HG03095 (cell line): ENCODE measurements around the gene DOK6.
"Not testable (repeated sequence)": the region's sequence is repeated elsewhere in the genome, so short reads cannot be mapped to it uniquely, and the experiment has no call there.

Experiments used
- ATAC-seq: cut with Tn5 transposase; IDR thresholded peaks from one replicate; pipeline ENCODE4 v1.9.1; 2021; ENCODE audit warnings: moderate library complexity; ENCODE audit not compliant: unreplicated experiment

The DOK6 gene

GRCh38 chr18:69617888-69618287 is 217.2 kb downstream of the DOK6 start:
- no peak for ATAC-seq

- no peak for ATAC-seq
Observed at GRCh38 chr18:69622184-69622583, 221.5 kb downstream of the DOK6 start.

GRCh38 chr18:69622961-69623360 is 222.3 kb downstream of the DOK6 start:
- no peak for ATAC-seq

GRCh38 chr18:69626171-69626570 is 225.5 kb downstream of the DOK6 start:
- ATAC-seq = no peak

- ATAC-seq = no peak
Observed at GRCh38 chr18:69626643-69627242, 226.1 kb downstream of the DOK6 start.

GRCh38 chr18:69628774-69629359 is 228.2 kb downstream of the DOK6 start:
- ATAC-seq = no peak

GRCh38 chr18:69631281-69631680 is 230.6 kb downstream of the DOK6 start:
- ATAC-seq = no peak

GRCh38 chr18:69635482-69635881 is 234.8 kb downstream of the DOK6 start:
- ATAC-seq = no peak

GRCh38 chr18:69636529-69637301 is 236.0 kb downstream of the DOK6 start:
- ATAC-seq = no peak

GRCh38 chr18:69638056-69638455 is 237.4 kb downstream of the DOK6 start:
- ATAC-seq = no peak

GRCh38 chr18:69647702-69648101 is 247.0 kb downstream of the DOK6 start:
- no peak for ATAC-seq

- no peak for ATAC-seq
Observed at GRCh38 chr18:69648486-69648885, 247.8 kb downstream of the DOK6 start.

- ATAC-seq = no peak
Observed at GRCh38 chr18:69649684-69650083, 249.0 kb downstream of the DOK6 start.

- no peak for ATAC-seq
Observed at GRCh38 chr18:69651243-69651642, 250.6 kb downstream of the DOK6 start.

GRCh38 chr18:69655816-69656215 is 255.1 kb downstream of the DOK6 start:
- ATAC-seq = no peak

- ATAC-seq = no peak
Observed at GRCh38 chr18:69658103-69658502, 257.4 kb downstream of the DOK6 start.

GRCh38 chr18:69658685-69659084 is 258.0 kb downstream of the DOK6 start:
- ATAC-seq = no peak

GRCh38 chr18:69659142-69659651 is 258.5 kb downstream of the DOK6 start:
- ATAC-seq = no peak

- ATAC-seq = not testable (repeated sequence)
Observed at GRCh38 chr18:69662090-69662489, 261.4 kb downstream of the DOK6 start.

GRCh38 chr18:69664399-69664798 is 263.7 kb downstream of the DOK6 start:
- ATAC-seq = no peak

- ATAC-seq = no peak
Observed at GRCh38 chr18:69674292-69674877, 273.7 kb downstream of the DOK6 start.

GRCh38 chr18:69674966-69675365 is 274.3 kb downstream of the DOK6 start:
- ATAC-seq = no peak
